ENCODE results near the gene PTPN18.

PTPN18 gene

DNA sequence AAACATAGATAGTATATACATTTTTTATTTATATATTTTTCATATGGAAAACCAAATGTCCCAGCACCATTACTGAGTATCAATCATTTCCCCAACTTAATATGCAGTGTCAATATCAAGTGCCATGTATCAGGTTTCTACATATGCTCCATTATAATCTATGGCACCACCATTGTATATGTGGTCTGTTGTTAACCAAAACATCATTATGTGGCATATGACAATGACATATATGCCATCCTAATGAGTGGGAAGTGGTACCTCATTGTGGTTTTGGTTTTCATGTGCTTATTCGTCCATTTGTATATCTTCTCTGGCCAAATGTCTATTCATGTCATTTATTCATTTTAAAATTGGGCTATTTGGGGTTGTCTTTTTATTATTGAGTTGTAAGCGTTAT, 9.2 kb downstream of the PTPN18 start:
- DNase-seq (ENCODE audit: low read depth), result no peak

DNA sequence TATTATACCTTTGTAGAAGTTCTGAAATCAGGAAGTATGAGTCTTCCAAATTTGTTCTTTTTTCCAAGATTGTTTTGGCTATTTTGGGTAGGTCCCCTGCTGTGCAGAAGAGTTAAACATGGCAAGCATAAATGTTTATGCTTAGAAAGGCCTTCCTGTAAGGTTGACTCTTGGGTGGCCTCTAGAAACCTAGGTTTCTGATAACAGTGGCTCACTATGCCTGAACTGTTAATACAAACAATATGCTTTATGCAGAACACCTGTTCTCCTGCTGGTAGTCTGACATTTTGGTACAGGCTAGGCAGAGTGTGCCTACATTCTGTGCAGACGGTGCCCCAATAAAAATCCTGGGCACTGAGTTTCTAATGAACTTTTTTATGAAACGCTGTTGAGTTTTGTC, 10.1 kb downstream of the PTPN18 start:
- no peak for DNase-seq (ENCODE audit: low read depth)

DNA sequence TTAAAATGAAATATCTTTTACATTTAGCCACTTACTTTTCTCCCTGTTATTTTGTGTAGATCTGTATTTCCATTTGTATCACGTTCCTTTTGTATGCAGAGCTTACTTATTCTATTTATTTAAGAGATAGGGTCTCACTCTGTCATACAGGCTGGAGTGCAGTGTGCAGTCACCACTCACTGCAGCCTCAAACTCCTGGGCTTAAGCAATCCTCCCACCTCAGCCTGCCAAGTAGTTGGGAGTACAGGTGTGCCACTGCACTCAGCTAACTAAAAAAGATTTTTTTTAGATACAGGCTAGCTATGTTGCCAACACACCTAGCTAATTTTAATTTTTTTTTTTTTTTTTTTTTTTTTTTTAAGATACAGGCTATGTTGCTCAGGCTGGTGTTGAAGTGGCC, 10.9 kb downstream of the PTPN18 start:
- no peak for DNase-seq (ENCODE audit: low read depth)

DNA sequence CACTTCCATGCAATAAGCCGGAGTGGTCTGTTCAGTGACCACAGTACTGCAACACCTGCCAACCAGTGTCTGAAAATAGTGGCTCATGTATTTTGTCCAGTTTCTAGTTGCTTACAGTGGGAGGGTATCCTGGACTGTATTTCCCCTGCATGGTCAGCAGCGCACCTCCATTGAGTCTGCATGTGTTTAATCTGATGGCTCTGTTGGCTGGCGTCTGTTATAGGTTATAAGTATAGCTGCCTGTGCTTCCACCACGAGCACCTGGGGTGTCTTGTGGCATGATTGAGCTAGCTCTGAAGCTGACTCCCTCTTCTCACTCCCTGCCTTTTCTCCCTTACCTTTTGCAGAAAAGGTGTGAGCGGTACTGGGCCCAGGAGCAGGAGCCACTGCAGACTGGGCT, 12.9 kb downstream of the PTPN18 start:
- DNase-seq (ENCODE audit: low read depth), result no peak

DNA sequence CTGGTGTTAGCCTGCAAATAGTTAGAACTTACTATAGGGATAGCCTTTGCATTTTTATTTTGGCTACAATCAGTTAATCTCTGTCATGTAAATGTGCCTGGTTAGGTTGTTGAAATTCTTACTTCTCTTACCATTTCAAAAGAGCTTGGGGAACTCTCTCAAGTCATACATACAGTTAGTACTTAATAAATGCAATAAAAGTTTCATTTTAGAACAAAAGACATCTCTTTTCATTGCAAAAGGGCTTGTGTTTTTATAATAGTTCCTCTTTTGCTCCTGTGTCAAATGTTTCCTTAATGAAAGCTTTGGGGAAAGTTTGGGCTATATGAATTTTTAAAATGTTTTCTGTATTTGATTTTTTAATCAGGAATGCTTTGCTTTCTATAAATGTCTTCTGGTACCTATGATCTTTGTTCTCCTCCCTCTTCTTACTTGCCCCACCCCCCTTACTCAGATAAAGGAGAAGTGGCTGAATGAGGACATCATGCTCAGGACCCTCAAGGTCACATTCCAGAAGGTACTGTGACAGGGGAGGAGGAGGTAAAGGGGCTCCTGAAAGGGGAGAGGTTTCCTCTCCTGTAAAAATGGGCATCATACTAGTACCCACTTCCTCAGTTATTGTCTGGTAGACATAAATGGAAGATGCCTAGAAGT, 13.6 kb downstream of the PTPN18 start:
- no peak for DNase-seq (ENCODE audit: low read depth)

DNA sequence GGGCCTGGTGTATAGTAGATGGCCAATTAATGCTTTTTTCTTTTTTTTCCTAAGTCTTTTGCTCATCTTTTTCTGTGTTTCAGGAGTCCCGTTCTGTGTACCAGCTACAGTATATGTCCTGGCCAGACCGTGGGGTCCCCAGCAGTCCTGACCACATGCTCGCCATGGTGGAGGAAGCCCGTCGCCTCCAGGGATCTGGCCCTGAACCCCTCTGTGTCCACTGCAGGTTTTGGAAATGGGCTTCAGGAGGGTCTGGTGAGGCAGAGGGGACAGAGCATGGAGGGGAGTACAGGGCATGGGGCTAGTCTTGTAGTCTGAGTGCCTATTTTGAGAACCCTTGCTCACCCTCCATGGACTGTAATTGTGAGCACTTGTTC, 14.1 kb downstream of the PTPN18 start:
- no peak for DNase-seq (ENCODE audit: low read depth)

DNA sequence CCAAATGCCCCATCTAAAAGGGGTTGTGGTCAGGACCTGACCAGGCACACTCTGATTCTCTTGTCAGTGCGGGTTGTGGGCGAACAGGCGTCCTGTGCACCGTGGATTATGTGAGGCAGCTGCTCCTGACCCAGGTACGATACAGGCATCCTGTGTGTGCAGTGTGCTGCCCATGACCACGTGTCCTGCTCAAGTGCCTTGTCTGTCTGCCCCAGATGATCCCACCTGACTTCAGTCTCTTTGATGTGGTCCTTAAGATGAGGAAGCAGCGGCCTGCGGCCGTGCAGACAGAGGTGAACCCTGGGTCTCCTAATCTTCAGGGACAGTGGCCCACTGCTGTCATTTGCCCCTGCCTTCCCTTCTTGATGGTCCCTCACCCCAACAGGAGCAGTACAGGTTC, 14.6 kb downstream of the PTPN18 start:
- no peak for DNase-seq (ENCODE audit: low read depth)

DNA sequence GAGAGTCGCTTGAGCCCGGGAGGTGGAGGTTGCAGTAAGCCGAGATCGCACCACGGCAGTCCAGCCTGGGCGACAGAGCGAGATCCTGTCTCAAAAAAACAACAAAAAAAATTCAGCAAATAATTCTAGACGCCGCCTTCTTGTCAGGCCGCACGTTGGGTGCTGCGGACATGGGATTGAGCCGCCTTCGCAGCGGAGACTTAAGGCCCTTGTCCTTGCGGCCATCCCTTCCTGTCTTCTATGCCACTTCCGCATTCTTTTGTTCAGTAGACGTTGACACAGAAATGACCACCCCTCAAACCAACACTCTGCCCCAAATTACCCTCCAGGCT, 15.8 kb downstream of the PTPN18 start:
- DNase-seq (ENCODE audit: low read depth), result peak; percentile 55

DNA sequence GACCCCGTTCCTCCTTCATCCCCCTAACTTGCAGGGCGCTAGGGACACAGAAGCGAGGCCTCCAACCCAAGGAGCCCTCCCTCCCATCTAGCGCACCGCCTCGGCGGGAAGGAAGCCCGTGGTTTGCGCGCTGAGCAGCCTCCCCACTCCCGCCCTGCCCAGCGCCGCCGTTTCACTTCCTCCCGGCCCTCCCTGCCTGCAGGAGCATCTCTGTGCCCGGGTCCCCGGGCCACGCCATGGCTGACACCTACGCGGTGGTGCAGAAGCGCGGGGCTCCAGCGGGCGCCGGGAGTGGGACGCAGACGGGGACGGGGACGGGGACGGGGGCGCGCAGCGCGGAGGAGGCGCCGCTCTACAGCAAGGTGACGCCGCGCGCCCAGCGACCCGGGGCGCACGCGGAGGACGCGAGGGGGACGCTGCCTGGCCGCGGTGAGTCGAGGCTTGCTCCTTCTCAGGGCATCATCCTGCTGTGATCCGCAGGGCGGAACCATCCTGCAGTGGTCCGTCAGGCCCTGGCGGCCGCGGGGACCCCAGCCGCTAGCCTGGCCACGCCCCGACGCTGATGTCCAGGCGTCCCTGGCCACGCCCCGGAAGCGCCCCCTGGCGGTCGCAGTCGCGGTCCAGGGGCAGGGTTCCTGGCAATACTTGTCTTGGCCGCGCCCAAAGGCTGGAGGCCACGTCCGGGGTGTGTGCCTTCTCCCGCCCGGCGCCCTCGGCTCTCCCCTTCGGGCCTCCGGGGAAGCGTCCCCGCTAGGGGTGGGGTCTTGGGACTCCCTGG, 16.4 kb downstream of the PTPN18 start:
- peak; percentile 84 for DNase-seq (ENCODE audit: low read depth)

DNA sequence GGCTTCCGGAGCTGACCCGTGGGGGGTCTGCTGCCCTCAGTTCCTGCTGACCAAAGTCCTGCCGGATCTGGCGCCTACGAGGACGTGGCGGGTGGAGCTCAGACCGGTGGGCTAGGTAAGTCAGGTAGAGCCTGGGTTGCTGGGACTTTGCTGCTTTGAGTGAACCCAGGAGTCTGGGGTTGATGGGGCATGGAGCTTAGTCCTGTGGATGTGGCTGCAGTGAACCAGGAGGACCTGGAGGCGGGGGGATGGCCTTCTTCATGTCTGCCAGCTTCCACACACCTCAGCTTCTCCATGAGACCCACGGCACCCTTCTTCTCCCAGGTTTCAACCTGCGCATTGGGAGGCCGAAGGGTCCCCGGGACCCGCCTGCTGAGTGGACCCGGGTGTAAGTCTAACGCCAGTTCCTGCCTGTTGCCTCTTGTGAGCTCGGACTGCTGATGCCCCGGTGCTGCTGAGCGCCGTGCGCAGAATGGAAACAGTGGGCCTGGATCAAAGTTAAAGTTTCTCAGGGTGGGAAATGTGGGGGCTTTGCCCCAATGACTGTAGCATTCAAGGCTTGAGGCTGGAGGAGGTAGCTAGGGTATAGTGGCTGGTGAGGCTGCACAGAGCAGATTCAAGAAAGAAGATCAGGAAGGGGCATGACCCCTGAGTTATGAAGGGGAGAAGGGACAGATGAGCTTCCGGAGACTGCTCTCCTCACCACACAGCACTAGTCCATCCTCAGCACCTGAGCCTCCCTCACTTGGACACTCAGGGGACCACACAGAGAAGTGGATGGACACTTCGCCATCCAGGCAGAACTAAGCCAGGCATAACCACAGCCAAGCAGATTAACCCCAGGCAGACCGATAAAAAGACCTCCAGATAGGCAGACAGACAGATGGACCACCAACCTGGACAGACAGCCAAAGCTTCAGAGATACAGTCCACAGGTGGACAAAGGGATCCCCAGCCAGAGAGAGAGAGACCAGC, 17.3 kb downstream of the PTPN18 start:
- DNase-seq (ENCODE audit: low read depth), result no peak

DNA sequence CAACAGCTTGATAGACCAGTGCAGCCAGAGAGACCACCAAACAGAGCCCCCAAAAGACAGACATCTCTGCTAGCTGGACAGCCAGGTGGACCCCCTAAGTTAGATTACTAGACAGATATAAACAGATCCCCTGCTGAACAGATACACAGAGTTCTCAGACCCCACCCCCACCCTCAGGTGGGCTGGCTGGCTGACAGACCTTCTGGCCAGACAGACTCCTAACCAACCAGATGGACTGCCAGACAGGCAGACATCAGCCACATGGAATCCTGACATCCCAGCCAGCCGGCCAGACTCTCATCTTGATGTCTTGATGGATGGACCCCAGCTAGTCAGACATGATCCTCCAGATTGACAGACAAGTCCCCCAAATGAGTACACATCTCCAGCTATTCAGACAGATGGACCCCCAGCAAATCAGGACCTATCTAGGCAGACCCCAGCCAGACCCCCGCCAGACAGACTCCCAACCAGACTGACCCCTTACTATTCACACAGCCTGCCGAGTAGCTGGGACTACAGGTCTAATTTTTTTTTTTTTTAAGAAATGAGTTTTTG, 18.0 kb downstream of the PTPN18 start:
- DNase-seq (ENCODE audit: low read depth), result no peak

DNA sequence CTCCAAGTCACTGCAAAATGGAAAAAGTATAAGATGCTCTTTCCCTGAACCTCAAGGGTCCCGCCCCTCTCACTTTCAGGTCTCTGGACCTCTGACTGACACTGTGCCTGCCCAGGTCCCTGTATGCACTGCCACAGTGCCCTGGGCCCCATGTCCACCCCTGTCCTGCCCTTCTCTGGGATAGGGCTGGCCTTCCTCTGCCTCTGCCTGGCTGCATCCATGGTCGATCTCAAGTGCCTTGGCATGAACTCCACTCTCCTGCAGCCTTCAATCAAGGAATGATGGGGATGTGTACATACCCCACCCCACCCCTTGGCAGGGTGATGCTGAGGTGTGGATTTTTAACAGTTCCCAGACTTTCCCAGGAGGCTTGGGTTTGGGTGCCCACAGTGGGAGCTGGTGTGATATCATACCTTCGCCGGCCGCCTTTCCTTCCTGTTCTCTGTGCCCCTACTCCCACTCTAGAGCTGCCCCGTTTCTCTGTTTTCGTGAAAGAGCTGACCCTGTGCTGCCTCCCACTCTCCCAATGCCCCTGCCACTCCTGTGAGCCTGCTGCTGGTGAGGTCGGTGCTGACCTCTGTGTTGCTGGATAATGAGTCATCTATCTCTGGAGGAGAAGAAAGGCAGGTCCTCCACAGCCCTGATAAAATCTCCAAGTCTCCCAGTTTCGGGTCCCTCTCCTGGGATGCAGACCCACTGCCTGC, 18.9 kb downstream of the PTPN18 start:
- no peak for DNase-seq (ENCODE audit: low read depth)

DNA sequence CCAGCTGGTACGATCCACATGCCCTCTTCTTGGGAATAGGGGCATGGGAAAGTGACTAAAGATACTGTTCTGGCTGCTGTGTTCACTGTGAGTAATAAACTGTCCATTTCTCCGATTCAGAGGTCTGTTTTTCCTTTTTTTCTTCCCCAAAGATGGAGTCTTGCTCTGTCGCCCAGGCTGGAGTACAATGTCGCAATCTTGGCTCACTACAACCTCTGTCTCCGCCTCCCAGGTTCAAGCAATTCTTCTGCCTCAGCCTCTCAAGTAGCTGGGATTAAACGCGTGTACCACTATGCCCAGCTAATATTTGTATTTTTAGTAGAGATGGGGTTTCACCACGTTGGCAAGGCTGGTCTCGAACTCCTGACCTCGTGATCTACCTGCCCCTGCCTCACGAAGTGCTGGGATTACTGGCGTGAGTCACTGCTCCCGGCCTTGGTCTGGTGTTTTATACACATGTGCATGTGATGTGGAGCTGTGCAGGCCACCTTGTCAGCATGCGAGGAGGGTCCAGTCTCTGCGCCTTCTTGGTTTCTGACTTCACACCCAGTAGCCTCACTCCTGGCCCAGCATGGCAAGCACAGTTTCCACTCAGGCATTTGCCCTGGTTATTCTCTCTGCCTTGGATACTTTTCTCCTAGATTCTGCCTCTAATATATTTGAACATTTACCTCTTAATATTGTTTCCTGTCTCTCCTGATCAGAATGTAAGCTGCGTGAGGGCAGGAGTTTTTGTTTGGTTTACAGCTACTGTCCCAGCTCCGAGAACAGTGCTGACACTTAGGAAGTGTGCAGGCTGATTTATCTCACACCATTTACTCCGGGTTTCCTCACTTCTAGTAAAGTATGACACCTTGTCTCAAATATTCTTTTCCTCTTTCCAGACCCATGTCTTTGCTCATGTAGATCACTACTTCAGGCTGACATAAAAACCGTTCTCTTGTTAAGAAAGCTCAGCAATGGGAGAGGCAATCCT, 19.7 kb downstream of the PTPN18 start:
- DNase-seq (ENCODE audit: low read depth), result no peak

DNA sequence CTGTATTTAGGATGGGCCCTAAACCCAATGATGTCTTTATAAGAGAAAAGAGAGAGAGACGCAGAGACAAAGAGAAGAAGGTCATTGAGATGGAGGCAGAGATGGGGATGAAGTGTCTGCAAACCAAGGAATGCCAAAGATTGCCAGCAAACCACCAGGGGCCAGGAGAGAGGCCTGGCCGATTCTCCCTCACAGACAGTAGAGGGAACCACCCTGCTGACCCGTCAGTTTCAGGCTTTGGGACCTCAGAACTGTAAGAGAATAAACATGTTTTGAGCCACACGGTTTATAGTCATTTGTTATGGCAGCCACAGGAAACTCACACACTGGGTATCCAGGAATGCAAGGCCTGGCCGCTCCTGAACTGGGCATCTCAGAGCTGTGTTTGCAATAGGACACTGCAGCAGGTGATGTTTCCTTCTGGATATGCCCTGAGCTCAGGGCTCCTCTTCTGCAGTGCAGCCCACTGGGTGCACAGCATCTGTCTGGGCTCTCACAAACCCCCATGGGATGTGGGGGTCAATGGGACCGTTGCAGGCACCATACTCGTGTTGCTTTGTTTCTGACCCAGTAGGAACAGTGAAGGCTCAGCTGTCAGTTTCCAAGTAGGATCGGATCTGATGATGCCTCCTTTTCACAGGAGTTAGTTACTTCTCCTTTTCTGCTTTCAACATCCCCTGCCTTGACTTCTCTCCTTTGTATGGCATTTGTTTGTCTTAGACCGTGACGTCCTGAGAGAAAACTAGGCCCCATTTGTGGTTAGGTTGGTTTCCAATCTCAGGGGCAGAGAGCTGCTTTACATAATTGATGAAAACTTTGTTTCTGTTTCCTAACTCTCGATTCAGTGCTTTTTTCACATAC, 20.8 kb downstream of the PTPN18 start:
- peak; percentile 24 for DNase-seq (ENCODE audit: low read depth)

DNA sequence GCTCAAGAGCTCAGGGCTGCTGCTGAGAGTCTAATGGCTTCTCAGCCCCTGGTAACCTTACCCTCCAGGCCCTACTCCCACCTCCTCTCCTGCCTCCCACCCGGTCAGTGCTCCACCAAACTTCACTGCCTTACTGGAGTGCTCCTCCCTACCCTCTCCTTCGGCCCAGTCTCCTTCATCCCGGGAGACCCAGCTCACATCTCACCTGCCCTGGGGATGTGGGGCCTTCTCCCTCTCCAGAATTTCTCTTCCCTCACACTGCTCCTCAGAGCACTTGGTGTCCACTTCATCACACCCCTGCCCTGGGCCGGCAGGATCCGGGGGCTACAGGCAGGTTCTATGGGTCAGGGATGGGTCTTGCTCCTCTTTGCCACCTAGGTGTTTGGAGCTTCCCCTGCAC, 21.6 kb downstream of the PTPN18 start:
- DNase-seq (ENCODE audit: low read depth), result no peak

DNA sequence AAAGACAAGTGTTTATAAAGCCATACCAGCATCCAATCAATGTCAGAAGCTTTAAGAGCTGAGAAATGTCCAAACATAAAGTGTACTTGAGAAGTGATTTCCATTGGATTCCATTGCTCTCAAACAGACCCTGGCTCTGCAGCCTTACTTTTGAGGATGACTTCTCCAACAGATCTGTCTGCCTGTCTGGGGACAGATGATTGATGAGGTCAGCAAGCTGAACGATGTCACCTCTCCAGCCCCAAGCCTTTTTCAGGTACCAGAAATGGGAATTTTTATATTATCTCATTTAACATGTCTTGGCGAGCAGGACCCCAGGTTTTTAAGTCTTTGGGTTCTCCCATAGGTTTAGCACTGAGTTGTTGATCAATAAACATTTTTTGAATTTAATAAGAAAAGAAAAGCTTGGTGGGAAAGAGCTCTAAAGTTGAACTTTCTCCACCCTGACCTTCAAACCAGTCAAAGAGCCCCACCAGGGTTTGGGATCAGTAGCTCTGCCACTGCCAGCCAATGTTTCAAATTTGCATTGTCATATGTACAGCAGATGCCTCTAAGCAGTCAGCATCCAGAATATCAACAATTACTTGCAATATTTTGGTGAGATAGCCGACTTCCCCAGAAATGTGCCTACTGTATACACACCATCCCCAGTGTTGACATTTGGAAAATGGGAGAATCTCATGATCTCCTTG, 22.5 kb downstream of the PTPN18 start:
- DNase-seq (ENCODE audit: low read depth), result no peak

DNA sequence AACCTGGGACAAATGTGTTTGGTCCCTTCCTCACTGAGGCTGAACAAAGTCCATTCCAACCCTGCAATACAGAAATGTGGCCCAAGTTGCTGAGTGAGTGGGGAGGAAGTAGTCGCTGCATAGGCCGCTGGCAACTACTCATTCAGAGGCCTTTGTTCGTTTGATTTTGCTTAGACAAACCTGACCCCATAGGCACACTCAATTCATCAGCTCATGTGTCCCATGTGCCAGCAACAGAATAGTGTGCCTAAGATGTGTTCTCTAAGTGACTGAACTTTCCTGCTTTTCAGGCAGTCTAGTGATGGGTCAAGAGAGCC, 23.0 kb downstream of the PTPN18 start:
- no peak for DNase-seq (ENCODE audit: low read depth)

DNA sequence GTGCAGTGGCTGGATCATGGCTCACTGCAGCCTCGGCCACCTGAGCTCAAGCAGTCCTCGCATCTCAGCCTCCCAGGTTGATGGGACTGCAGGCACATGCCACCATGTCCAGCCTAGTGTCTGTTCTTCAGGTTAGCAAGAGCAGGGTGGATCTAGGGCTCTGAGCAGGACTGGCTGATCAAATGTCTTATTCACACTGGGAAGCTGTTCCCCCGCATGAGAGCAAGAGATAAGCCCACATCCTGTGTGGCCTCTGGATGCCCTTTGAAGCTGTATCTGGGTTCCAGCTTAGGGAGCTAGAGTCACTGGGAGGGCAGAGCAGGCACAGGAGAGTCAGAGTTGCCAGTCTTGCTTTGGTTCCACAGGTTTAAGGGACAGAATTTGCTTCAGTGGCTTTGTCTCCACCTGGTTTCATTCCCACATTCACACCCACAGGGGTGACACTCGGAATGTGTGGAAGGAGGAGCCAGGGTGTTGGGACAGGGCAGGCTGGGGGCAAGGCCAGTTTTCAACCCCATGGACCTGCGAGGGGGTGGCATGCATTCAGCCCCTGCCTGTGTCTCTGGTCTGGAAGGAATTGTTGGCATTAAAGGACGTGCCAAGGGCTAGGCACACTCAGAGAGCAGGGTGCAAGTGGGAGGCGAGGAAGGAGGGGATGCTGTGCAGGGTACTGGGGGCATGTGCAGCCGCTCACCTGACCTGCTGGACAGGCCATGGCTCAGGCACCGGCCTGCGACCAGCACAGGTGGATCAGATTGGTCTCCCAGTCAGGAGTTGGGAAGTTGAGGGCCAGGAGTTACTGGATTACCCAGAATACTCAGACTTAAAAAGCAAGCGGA, 24.5 kb downstream of the PTPN18 start:
- DNase-seq (ENCODE audit: low read depth), result no peak

Data from fibroblast of gingiva (primary cell).